OCI-LY3 (cell line): ENCODE measurements around the gene SYNE1.

Experiments used
- EZH2phosphoT487 ChIP-seq: fragments of 200-600 bp; shearing (Covaris generic); IDR thresholded peaks from 2 replicates; pipeline ENCODE4 v1.6.1; 2018; ENCODE audit warnings: antibody characterized with exemption, mixed run types, low read depth
- TF ChIP-seq, protein P1 (sequence below): fragments of 200-600, 300-600 bp; sonication (generic); IDR thresholded peaks from 2 replicates; pipeline ENCODE4 v1.5.1; 2014; ENCODE audit warnings: antibody characterized with exemption, low read length, low read depth

DNA sequence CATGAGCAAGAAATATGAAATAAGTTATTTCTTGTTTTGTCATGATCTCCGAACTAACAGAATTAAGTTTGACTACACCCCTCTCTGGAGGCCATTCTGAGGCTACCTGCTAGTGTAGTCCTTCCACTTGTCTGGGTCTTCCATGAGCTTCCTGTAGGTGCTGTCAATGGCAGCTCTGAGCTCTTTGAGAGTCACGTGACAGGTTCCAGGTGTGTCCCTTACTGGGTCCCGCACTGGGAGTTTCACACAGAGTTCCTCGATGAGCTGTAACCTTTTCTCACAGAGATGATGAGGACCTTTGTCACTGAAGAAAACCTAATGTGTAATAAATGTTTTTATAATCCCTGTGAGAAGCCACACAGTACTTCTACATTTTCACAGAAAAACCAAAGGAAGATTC, 186.6 kb downstream of the SYNE1 start:
- TF ChIP-seq, protein P1, sequence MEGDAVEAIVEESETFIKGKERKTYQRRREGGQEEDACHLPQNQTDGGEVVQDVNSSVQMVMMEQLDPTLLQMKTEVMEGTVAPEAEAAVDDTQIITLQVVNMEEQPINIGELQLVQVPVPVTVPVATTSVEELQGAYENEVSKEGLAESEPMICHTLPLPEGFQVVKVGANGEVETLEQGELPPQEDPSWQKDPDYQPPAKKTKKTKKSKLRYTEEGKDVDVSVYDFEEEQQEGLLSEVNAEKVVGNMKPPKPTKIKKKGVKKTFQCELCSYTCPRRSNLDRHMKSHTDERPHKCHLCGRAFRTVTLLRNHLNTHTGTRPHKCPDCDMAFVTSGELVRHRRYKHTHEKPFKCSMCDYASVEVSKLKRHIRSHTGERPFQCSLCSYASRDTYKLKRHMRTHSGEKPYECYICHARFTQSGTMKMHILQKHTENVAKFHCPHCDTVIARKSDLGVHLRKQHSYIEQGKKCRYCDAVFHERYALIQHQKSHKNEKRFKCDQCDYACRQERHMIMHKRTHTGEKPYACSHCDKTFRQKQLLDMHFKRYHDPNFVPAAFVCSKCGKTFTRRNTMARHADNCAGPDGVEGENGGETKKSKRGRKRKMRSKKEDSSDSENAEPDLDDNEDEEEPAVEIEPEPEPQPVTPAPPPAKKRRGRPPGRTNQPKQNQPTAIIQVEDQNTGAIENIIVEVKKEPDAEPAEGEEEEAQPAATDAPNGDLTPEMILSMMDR = no peak
- no peak for TF ChIP-seq EZH2phosphoT487
